ENCODE measurements around the gene BORCS8.

GRCh38 chr19:19239675-19240074, 47.7 kb upstream of the BORCS8 start:
- no peak for TF ChIP-seq CTCF (conservative IDR thresholded peaks at IDR 0.05; ENCODE audit: low read depth, low read length)
- no peak for TF ChIP-seq POLR2A (IDR thresholded peaks at IDR 0.05; ENCODE audit: low read depth, low read length)
- no peak for TF ChIP-seq CEBPB (IDR thresholded peaks at IDR 0.05; ENCODE audit: low read depth, low read length)
- no peak for TF ChIP-seq MAZ (IDR thresholded peaks at IDR 0.05; ENCODE audit: borderline replicate concordance, low read depth, low read length)
- no peak for TF ChIP-seq SMC3 (IDR thresholded peaks at IDR 0.05; ENCODE audit: low read depth, low read length)
- no peak for TF ChIP-seq USF2 (IDR thresholded peaks at IDR 0.05; ENCODE audit: low read depth, low read length)
- no peak for TF ChIP-seq RAD21 (IDR thresholded peaks at IDR 0.05; ENCODE audit: low read length)
- no peak for TF ChIP-seq MAFK (IDR thresholded peaks at IDR 0.05; ENCODE audit: low read depth, low read length)
- TF ChIP-seq CHD1 (IDR thresholded peaks at IDR 0.05; ENCODE audit: low read depth, low read length): no peak
- no peak for TF ChIP-seq RFX5 (IDR thresholded peaks at IDR 0.05; ENCODE audit: low read depth, low read length)
- TF ChIP-seq BHLHE40 (IDR thresholded peaks at IDR 0.05; ENCODE audit: low read depth, low read length): no peak
- no peak for TF ChIP-seq ELK1 (IDR thresholded peaks at IDR 0.05; ENCODE audit: borderline replicate concordance, low read depth, low read length)

All from IMR-90 (cell line).